H1 (cell line): ENCODE data around the gene RBP5.

Experiments used
- ATF3 ChIP-seq: IDR thresholded peaks from 2 replicates; pipeline ENCODE4 v1.6.1; 2011; ENCODE audit warnings: low read depth, mild to moderate bottlenecking, low read length; ENCODE audit not compliant: insufficient read depth
- CTCF ChIP-seq, 3 experiments: IDR thresholded peaks; 1 replicate in 2 of 3; 2 replicates in 1 of 3; pipeline versions ENCODE4 v1.5.1 to v1.6.1; 2011; ENCODE audit warnings: low read length in 3 of 3, mild to moderate bottlenecking in 3 of 3, inconsistent platforms in 2 of 3, low read depth in 1 of 3, moderate library complexity in 1 of 3; ENCODE audit not compliant: insufficient read depth in 1 of 3; ENCODE audit errors: control extremely low read depth in 1 of 3
- EZH2 ChIP-seq: fragments of 200-600 bp; sonication (generic); IDR thresholded peaks from 2 replicates; pipeline ENCODE4 v1.7.1; 2012; ENCODE audit warnings: low read depth, mild to moderate bottlenecking, moderate library complexity, low read length, inconsistent platforms; ENCODE audit not compliant: severe bottlenecking
- PHF8 ChIP-seq: fragments of 200-600 bp; sonication (generic); conservative IDR thresholded peaks from 2 replicates; pipeline ENCODE4 v1.7.1; 2012; ENCODE audit warnings: low read depth, mild to moderate bottlenecking, inconsistent platforms, low read length, moderate library complexity
- USF2 ChIP-seq: IDR thresholded peaks from 2 replicates; pipeline ENCODE4 v1.6.1; 2011; ENCODE audit warnings: low read length, improper control_type of control experiment

- no peak for TF ChIP-seq ATF3
- no peak for TF ChIP-seq USF2
- TF ChIP-seq PHF8 = no peak
- TF ChIP-seq CTCF (IDR thresholded peaks at IDR 0.05; ENCODE audit: control extremely low read depth in 1 of 3, insufficient read depth in 1 of 3, low read depth in 1 of 3, low read length in 3 of 3) = no peak
- TF ChIP-seq EZH2 = no peak
Measured at GRCh38 chr12:7145671-7146070, 17.0 kb upstream of the RBP5 start.
